AG09309 (cell line): ENCODE measurements around the gene SLAMF7.

Experiments used
- DNase-seq: peaks from one replicate; pipeline ENCODE4 v3.0.0-alpha.2; 2010; ENCODE audit warnings: low read depth
- H3K4me3 ChIP-seq: 2 replicates; pipeline ENCODE4 v1.5.1; 2011; ENCODE audit warnings: mild to moderate bottlenecking, low read depth, low read length, moderate library complexity; ENCODE audit not compliant: control insufficient read depth
- TF ChIP-seq, protein P1 (sequence below): IDR thresholded peaks from 2 replicates; pipeline ENCODE4 v1.5.1; 2011; ENCODE audit warnings: mild to moderate bottlenecking, low read depth, low read length, inconsistent platforms; ENCODE audit not compliant: insufficient read depth, control insufficient read depth; ENCODE audit errors: missing control alignments

The SLAMF7 gene

GRCh38 chr1:160707236-160708064, 31.6 kb upstream of the SLAMF7 start:
- DNase-seq = no peak
- no peak overlapping the region for H3K4me3 ChIP-seq
- TF ChIP-seq, protein P1, sequence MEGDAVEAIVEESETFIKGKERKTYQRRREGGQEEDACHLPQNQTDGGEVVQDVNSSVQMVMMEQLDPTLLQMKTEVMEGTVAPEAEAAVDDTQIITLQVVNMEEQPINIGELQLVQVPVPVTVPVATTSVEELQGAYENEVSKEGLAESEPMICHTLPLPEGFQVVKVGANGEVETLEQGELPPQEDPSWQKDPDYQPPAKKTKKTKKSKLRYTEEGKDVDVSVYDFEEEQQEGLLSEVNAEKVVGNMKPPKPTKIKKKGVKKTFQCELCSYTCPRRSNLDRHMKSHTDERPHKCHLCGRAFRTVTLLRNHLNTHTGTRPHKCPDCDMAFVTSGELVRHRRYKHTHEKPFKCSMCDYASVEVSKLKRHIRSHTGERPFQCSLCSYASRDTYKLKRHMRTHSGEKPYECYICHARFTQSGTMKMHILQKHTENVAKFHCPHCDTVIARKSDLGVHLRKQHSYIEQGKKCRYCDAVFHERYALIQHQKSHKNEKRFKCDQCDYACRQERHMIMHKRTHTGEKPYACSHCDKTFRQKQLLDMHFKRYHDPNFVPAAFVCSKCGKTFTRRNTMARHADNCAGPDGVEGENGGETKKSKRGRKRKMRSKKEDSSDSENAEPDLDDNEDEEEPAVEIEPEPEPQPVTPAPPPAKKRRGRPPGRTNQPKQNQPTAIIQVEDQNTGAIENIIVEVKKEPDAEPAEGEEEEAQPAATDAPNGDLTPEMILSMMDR = no peak

DNA sequence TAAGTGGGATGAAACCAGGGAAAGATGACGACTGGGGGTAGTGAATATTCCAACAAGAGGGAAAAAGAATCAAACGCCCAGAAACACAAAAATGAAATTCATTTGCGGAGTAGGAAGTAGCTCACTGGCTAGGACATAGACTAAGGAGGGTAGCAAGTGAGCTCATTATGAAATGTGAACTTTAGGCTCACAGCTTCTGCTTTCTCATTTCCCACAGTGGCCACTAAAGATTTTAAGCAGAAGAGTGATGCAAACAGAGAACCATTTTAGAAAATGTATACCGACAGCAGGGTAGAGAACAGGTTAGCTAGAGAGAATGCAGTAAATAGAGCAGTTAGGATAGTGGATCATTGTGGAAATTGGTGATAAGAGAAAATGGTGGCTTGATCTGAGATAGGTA, 30.9 kb upstream of the SLAMF7 start:
- no peak overlapping the region for H3K4me3 ChIP-seq
- TF ChIP-seq, protein P1 = no peak
- no peak for DNase-seq

- DNase-seq = no peak
- no peak overlapping the region for H3K4me3 ChIP-seq
- TF ChIP-seq, protein P1 = no peak
Observed at GRCh38 chr1:160708801-160709200, 30.2 kb upstream of the SLAMF7 start.

DNA sequence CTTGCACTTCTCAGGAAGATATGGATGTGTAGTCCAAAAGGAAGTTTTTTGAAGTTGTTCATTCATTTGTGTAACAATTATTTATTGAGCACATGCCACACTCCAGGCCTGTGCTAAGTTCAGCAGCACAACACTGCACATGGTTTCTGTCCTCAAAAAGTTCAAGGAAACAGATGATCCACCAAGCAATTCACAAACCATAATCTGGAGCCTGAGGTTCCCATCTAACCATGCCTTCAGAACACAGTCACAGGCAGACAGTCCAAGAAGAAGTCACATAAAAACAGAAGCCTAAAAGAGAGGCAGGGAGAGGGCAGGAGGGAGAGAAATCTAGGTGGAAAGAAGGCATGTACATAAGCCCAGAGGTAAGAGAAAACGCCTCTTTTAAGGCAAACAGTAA, 29.3 kb upstream of the SLAMF7 start:
- TF ChIP-seq, protein P1 = no peak
- no peak overlapping the region for H3K4me3 ChIP-seq
- no peak for DNase-seq

DNA sequence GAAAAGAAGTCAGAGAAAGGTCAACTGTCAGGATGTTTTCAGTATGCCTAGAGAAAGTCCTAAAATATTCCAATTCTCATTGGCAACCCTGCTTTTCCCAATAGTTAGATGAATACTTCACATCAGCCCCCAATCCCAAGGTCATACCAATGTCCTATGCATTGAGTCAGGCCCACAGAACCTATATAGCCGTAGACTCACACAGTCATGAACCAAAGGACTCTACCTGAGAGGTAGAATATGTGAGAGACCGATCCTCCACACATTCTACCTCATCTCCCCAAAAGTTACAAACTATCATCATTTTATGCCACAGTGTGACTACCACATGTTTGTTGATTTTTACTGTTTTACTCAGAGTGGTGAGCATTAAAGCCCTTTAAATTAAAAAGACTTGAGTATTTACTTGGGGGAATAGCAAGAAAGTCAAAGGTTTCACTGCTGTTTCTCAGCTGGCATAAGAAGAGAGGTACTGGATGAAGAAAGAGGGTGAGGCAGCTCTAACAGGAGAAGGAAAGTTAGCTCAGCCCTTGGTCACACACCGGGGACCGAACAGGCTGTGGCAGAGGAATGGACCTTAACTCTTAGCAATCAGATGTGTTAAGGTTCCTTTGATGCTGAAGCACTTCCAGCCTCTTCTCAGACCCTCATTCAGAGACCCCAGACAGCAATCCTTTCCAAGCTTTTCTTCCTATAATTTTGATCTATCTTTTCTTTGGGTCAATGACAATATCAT, 28.4 kb upstream of the SLAMF7 start:
- TF ChIP-seq, protein P1 = no peak
- no peak for DNase-seq
- no peak overlapping the region for H3K4me3 ChIP-seq

DNA sequence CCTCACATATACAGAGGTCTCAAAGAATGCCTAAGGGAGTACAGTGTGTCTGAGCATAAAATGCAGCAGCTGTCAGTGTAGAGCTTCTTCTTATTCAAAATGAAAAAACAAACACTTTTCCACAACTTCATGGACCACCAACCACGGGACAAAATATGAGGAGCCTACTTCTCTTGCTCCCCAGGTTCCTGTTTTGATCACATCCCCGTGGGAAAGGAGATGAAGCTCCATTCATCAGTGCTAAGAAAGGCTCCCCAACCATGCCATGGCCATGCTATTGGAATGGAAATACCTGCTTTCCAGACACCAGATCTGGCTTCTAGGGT, 27.8 kb upstream of the SLAMF7 start:
- no peak overlapping the region for H3K4me3 ChIP-seq
- TF ChIP-seq, protein P1 = no peak

More for the DNA sequence above, 27.8 kb upstream of the SLAMF7 start:
- no peak for DNase-seq
